Activated T-helper 1 cell treated with anti-CD3 and anti-CD28 coated beads, Interleukin-2, amount 50 U/mL, for 16 hours (primary cell): ENCODE results near the gene EHBP1L1.
A peak's percentile ranks its signal among the peaks of the same experiment; 100 is the strongest.

Experiments
- DNase-seq, 2 donors: peaks; one replicate each; pipeline ENCODE4 v3.0.0-alpha.2; 2020; ENCODE audit warnings: low read depth in 1 of 2, low spot score in 1 of 2

EHBP1L1 gene

GRCh38 chr11:65575568-65576231 is at the start of gene EHBP1L1:
Gene EHBP1L1, plus strand, starts transcription at chr11:65576053. Its CDS starts 250 bp downstream, at chr11:65576303.
- peak; percentile 56 to 68 for DNase-seq

GRCh38 chr11:65526744-65527143 is 49.1 kb upstream of the EHBP1L1 start:
- DNase-seq = no peak

GRCh38 chr11:65528819-65529350 is 47.0 kb upstream of the EHBP1L1 start:
- no peak for DNase-seq

- no peak for DNase-seq
Measured at GRCh38 chr11:65529475-65530156, 46.2 kb upstream of the EHBP1L1 start.

DNA sequence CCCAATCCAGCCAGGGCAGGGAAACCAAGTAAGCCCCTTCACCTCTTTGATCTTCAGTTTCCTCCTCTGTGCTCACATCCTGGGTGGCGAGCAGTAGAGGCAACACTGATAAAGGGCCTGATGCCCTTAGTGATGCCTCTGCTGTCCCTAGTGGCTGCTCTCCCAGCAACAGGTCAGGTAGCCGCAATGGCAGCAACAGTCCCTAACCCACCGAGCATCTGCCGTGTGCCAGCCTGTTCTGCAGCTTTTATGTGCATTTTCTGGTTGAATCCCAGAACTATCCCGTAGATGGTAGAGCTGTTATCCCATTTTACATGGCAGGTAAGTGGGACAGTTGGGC is 45.7 kb upstream of the EHBP1L1 start:
- no peak for DNase-seq

- no peak for DNase-seq
Measured at GRCh38 chr11:65532388-65533064, 43.3 kb upstream of the EHBP1L1 start.

GRCh38 chr11:65535102-65535501 is 40.8 kb upstream of the EHBP1L1 start:
- no peak for DNase-seq

DNA sequence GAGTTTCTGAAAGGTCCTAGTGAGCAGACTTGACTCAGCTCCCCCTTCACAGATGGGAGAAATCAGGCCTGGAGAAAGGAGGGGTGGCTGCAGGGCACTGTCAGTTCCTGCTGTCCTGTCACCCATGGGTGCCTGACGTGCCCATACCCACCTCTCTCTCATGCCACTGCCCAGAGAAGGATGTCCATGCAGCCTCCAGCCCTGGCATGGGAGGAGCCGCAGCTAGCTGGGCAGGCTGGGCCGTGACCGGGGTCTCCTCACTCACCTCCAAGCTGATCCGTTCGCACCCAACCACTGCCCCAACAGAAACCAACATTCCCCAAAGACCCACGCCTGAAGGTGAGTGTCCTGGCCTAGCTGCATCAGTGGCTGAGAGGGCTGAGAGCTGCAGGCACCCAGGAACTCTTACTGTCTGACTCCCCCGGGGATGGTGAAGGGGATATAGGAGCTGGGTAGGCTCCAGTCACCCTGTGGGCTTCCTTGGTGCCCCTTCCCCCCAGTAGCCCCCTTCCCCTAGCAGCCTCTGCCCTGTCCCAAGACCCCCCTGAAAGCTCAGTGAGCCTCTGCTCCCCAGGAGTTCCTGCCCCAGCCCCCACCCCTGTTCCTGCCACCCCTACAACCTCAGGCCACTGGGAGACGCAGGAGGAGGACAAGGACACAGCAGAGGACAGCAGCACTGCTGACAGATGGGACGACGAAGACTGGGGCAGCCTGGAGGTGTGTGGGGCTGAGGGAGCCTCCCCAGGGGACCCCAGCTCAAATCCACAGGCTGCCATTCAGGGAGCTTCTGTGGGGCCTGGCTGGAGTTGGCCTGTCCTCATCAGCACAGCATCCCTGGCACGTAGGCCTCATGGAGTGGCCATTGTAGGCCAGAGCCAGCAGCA is 39.2 kb upstream of the EHBP1L1 start:
- no peak for DNase-seq

DNA sequence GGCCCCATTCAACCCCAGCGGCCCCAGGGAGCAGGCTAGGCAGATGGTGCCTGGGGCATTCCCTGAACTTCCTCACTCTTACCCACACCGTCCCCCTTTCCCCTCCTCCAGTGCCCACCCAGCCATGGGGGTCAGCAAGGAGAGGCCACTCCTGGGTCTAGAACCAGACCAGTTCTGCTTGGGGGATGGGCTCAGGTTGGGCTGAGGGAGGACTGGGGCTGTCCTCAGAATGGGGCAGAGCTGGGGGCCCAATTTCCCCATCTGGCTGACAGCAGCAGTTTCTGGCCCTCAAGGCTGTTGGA is 38.6 kb upstream of the EHBP1L1 start:
- no peak for DNase-seq

GRCh38 chr11:65537620-65538231 is 38.1 kb upstream of the EHBP1L1 start:
- no peak for DNase-seq

DNA sequence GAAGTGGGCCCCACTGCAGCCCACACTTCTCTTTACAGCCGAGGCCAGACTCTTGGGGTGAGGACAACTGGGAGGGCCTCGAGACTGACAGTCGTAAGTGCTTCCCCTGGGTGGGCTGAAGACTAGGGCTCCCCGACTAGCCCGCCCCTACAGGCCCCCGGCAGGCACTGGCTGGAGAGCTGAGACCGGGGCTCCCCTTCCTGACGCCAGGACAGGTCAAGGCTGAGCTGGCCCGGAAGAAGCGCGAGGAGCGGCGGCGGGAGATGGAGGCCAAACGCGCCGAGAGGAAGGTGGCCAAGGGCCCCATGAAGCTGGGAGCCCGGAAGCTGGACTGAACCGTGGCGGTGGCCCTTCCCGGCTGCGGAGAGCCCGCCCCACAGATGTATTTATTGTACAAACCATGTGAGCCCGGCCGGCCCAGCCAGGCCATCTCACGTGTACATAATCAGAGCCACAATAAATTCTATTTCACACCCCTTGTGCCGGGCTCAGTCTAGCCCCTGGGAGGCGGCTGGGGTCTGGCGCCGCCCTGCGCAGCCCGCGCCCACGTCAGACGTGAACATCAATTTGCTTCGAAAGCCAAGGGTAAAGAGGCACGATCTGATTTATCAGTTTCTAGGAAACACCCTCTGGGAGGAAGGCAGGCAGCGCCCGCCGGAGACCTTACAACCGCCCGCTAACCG is 37.5 kb upstream of the EHBP1L1 start:
- no peak for DNase-seq

- DNase-seq = no peak
Measured at GRCh38 chr11:65538915-65539743, 36.7 kb upstream of the EHBP1L1 start.

DNA sequence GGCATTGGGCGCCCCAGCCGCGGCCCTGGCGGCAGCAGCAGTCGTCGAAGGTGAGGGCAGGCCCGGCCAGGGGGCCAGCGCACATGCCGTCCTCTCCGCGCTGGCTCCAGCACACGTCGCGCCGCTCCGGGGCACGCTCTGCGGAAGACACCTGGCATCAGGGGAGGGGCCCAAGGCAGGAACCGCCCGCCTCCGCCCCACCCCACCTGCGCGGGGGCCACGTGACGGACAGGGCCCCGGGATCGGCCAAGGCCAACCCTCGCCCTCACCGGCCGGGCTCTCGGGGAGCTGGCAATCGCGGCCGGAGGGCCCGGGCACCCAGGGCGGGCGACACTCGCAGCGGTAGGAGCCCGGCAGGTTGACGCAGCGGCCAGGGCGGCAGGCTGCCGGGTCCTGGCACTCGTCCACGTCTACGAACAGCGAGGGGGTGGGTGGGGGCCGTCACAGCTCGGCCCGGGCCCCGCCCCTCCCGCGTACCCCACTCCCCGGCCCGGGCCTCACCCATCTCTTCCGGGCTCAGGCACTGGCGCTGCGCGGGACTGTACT is 36.0 kb upstream of the EHBP1L1 start:
- peak in 1 of 2 donors; percentile 35 for DNase-seq

DNA sequence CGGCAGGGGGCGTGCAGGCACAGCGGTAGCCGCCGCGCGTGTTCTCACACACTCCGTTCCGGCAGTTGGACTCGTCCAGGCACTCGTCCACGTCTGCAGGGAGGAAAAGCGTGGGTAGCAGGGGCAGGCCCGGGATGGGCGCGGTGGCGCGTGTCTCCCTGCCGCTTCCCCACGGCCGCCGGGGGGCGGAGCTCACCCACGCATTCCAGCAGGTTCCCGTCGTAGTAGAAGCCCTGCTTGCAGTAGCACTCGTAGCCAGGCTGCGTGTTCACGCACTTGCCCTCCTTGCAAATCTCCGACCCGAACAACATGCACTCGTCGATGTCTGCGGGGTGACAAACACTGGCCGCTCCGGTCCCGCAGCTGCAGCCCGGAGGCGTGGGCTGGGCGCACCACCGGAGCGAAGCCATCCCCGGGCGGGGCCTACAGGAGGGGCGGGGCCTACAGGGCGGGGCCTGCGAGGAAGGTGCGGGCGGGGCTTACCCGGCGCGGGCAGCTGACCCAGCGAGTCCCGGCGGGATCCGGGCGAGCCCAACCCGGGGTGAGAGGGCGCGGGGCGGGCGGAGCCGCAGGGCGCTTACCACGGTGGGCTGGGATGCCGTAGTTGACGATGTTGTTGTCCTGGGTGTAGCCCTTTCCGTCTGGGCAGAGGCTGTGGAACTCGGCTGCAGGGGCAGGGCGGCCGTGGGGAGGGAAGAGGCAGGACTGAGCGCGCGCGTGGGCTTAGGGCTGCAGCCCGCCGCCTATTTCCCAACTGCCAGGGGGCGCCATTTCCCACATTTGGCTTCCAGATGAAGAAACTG is 35.4 kb upstream of the EHBP1L1 start:
- peak; percentile 77 to 81 for DNase-seq

DNA sequence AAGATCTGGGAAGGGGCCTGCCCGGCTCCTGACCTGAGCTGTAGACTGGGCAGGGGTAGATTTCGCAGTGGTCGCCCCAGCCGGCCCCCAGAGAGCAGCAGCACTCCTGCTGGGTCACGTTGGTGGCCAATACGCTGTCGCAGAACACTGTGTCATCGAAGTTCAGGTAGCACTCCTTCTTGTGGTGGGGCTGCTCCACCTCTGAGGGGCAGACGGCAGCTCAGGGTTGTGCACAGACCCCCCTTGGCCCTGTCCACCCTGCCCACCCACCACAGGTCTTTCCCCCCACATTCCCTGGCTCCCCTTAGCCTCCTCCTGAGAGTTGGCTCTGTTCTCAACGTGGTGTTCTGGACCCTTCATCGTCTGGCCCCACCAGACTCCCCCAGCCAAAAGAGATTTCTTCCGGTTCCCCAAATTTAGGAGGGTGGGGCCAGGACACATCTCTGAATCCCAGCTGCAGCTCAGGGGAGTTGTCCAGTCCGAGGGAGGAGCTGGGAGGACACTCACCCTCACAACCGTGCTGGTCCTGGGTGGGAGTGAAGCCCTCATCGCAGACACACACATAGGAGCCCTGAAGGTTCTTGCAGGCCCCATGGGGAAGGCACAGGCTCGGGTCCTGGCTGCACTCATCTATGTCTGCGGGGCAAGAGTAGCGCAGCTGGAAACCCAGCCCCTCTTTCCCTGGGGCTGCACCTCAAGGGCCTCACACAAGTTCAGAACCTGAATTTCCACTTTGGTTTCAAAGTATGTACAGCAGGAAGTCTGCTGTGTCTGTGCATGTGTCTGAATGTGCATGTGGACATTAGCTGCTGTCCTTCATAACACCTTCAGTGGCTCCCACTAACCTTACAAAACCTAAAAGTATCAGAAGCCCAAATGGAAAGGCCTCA is 34.5 kb upstream of the EHBP1L1 start:
- DNase-seq = no peak

GRCh38 chr11:65542738-65543390 is 33.0 kb upstream of the EHBP1L1 start:
- DNase-seq = no peak

GRCh38 chr11:65545853-65546216 is 30.0 kb upstream of the EHBP1L1 start:
- no peak for DNase-seq
